Loucy (cell line): Measurements from ENCODE around the gene HOXD4.

ENCODE experiments used
- EZH2phosphoT487 ChIP-seq: fragments of 200-600 bp; IDR thresholded peaks from 2 replicates; pipeline ENCODE4 v1.6.1; 2018; ENCODE audit warnings: antibody characterized with exemption, mild to moderate bottlenecking, moderate library complexity, borderline replicate concordance
- TF ChIP-seq, protein P1 (sequence below): fragments of 200-600 bp; sonication (generic); conservative IDR thresholded peaks from 2 replicates; pipeline ENCODE4 v1.5.1; 2014; ENCODE audit warnings: mild to moderate bottlenecking, antibody characterized with exemption, low read length

DNA sequence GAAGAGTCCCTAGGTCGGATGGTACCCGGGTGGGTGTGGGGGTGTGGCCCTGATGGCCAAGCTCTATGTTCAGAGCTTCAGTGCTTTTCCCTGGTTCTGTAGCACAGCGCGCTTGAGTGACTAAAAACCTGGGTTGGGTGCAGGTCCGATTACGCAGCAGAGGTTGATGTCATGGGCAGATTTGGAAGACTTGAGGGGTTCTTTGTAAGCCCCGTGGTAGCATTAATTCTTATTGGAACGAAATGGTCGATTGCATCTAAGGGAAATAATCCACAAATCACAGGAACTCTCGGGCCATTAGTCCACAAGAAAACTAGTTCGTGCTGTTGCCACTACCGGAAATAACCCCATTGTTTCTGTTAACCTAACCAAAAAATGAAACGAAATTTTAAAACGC, 12.8 kb upstream of the HOXD4 start:
- TF ChIP-seq, protein P1, sequence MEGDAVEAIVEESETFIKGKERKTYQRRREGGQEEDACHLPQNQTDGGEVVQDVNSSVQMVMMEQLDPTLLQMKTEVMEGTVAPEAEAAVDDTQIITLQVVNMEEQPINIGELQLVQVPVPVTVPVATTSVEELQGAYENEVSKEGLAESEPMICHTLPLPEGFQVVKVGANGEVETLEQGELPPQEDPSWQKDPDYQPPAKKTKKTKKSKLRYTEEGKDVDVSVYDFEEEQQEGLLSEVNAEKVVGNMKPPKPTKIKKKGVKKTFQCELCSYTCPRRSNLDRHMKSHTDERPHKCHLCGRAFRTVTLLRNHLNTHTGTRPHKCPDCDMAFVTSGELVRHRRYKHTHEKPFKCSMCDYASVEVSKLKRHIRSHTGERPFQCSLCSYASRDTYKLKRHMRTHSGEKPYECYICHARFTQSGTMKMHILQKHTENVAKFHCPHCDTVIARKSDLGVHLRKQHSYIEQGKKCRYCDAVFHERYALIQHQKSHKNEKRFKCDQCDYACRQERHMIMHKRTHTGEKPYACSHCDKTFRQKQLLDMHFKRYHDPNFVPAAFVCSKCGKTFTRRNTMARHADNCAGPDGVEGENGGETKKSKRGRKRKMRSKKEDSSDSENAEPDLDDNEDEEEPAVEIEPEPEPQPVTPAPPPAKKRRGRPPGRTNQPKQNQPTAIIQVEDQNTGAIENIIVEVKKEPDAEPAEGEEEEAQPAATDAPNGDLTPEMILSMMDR, result no peak
- no peak for TF ChIP-seq EZH2phosphoT487
